DOHH2 (cell line): ENCODE measurements around the gene STIL.

Source experiments
- CTCF ChIP-seq: fragments of 200-600 bp; sonication (generic); IDR thresholded peaks from one replicate; pipeline ENCODE4 v1.5.1; 2014; ENCODE audit warnings: antibody characterized with exemption, mild to moderate bottlenecking, low read depth, low read length; ENCODE audit not compliant: poor library complexity, severe bottlenecking
- EZH2phosphoT487 ChIP-seq: fragments of 200-600 bp; sonication (generic); IDR thresholded peaks from 2 replicates; pipeline ENCODE4 v1.6.1; 2017; ENCODE audit warnings: borderline replicate concordance, mild to moderate bottlenecking, antibody characterized with exemption, low read length, moderate library complexity, mixed read lengths

- TF ChIP-seq EZH2phosphoT487, result no peak; the same call in 1 of the 2 replicates
- no peak for TF ChIP-seq CTCF
These were observed 83.2 kb downstream of the STIL start for GRCh38 chr1:47230692-47231300.
